Transverse colon (tissue), 4 donors: Measurements from ENCODE around the gene FITM2. TPM values are rescaled to one million over a fixed set of nuclear protein-coding genes. Genes with fewer than 3 reads are reported as not detected.

ENCODE experiments used
- DNase-seq: peaks from one replicate; pipeline ENCODE4 v3.0.0-alpha.2; 2019
- H3K27ac ChIP-seq, 4 donors: fragments of 200-600 bp; sonication (generic); 2 replicates each; pipeline ENCODE4 v1.5.1; 2016 to 2018; ENCODE audit warnings: inconsistent platforms in 4 of 4
- H3K27me3 ChIP-seq: fragments of 200-600 bp; sonication (generic); 2 replicates; pipeline ENCODE4 v1.5.1; 2017; ENCODE audit warnings: inconsistent platforms
- H3K36me3 ChIP-seq, 4 donors: fragments of 200-600 bp; sonication (generic); 2 replicates each; pipeline ENCODE4 v1.5.1; 2017 to 2019; ENCODE audit warnings: inconsistent platforms in 4 of 4
- H3K4me1 ChIP-seq, 4 donors: fragments of 200-600 bp; sonication (generic); 2 replicates each; pipeline ENCODE4 v1.5.1; 2017 to 2020; ENCODE audit warnings: inconsistent platforms in 4 of 4
- H3K4me3 ChIP-seq, 4 donors: fragments of 200-600 bp; sonication (generic); 1 replicate in 1 of 4; 2 replicates in 3 of 4; pipeline versions ENCODE4 v1.5.1 to v1.6.1; 2017 to 2019; ENCODE audit warnings: inconsistent platforms in 4 of 4
- H3K9me3 ChIP-seq, 2 donors: fragments of 200-600 bp; sonication (generic); 2 replicates each; pipeline ENCODE4 v1.5.1; 2017 to 2019; ENCODE audit warnings: inconsistent platforms in 2 of 2
- CTCF ChIP-seq, 5 experiments: fragments of 200-600 bp in 3 of 5; fragments of 450-650 bp in 2 of 5; sonication (generic) in 3 of 5; IDR thresholded peaks; 1 replicate in 2 of 5; 2 replicates in 3 of 5; pipeline ENCODE4 v1.5.1; 2016 to 2017; ENCODE audit warnings: antibody characterized with exemption in 5 of 5, inconsistent platforms in 3 of 5, mild to moderate bottlenecking in 2 of 5, moderate library complexity in 1 of 5
- EP300 ChIP-seq: sonication (generic); formaldehyde crosslinking; IDR thresholded peaks from one replicate; pipeline ENCODE4 v1.6.1; 2017; ENCODE audit warnings: antibody characterized with exemption, low read depth
- POLR2A ChIP-seq: fragments of 450-650 bp; IDR thresholded peaks from one replicate; pipeline ENCODE4 v1.6.1; 2016; ENCODE audit warnings: antibody characterized with exemption, mild to moderate bottlenecking, moderate library complexity
- POLR2AphosphoS5 ChIP-seq, 3 donors: sonication (generic); formaldehyde crosslinking; IDR thresholded peaks; one replicate each; pipeline ENCODE4 v1.6.1; 2016; ENCODE audit warnings: antibody characterized with exemption in 3 of 3
- WGBS, 2 donors: methylation state at CpG; one replicate each; pipeline ENCODE4 v1.1.5; 2018; ENCODE audit warnings: low coverage in 1 of 2; 5-methylcytosine and 5-hydroxymethylcytosine counted together
- in situ Hi-C, 4 donors: fragments of 200-750 bp; cut with MboI; loops; one replicate each; pipeline versions ENCODE4 v1.15.0 to v1.15.1; 2017; ENCODE audit warnings: low sequenced_read_pairs in 3 of 4, low pct_ligation_motif_present in 1 of 4, low pct_unique_long_range_greater_than_20kb in 1 of 4
- intact Hi-C: fragments of 100-400 bp; cut with DNase I; formaldehyde crosslinking; loops from one replicate; pipeline ENCODE4 v1.15.1; 2023; ENCODE audit warnings: low total_unique reads
- total RNA-seq, 4 donors: library from RNA; depleted of rRNA; stranded (reverse); fragments of >200 nt; gene quantifications; one replicate each; pipeline ENCODE4 v1.1.0, GENCODE V29; 2016

The FITM2 gene
- total RNA-seq, 4 donors from 2014 or later, result 4.1 to 12.4 (median 9.7) TPM

DNA sequence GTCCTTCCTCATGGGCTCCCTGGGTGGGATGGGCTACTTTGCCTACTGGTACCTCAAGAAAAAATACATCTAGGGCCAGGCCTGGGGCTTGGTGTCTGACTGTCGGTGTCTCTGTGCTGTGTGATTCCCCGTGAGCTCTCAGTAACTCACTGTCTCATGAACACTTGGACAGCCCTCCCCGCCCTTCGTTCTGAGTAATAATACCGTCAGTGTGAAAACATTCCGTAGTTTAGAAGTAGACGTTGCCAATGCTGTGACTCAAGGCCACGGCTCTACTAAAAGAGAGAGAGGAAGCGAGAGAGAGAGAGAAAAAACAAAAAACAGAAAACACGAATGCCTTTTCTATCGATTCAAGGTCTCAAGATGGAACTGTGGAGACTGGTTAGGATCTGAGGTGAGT, 31.8 kb downstream of the FITM2 start:
- DNase-seq, result no peak
- no peaks in the 10 kb centered on the region for H3K27me3 ChIP-seq
- in situ Hi-C loops, result no loop called here
- no peaks in the 10 kb centered on the region for H3K9me3 ChIP-seq
- intact Hi-C loops, result no loop called here
- no peak for TF ChIP-seq POLR2A
- TF ChIP-seq EP300, result no peak
- no peak for TF ChIP-seq CTCF (IDR thresholded peaks at IDR 0.05)
- H3K4me1 ChIP-seq, result no peaks in the 10 kb centered on the region
- no peak overlapping the region for H3K4me3 ChIP-seq
- 86 to 89% methylated on average over 9 to 11 of the region's 11 CpGs for WGBS, 2 donors
- no peaks in the 10 kb centered on the region for H3K36me3 ChIP-seq
- no peak overlapping the region for H3K27ac ChIP-seq

DNA sequence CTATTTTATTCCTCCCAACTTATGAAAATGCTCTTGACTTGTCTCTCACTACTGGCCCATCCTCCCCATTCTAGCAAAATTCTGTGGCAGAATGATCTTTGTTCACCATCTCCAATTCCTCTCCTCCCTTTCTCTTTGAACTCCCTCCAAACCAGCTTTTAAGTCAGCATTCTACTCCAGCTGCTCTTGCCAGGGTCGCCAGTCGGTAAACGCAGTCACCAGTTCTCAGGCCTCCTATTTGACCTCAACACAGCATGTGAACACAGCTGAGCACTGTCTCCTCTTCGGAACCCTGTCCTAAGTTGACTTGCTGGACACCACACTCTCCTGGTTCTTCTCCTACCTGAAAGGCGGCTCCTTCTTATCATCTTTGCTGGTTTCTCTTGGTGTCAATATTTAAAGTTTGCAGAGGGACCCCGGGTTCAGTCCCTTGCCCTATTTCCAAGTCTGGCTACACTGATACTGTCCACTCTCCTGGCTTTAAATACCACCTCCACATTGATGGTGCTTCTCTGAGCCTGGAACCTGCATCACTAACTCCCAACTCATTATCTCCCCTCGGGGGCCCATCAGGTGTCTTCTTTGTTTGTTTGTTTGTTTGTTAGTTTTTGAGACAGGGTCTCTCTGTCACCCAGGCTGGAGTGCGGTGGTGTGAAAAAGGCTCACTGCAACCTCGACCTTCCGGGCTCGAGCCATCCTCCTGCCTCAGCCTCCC, 36.5 kb downstream of the FITM2 start:
- Histone ChIP-seq H3K27me3 (no peaks in the 10 kb centered on the region), H3K4me3 (no peak overlapping the region), H3K36me3 (no peaks in the 10 kb centered on the region), H3K9me3 (no peaks in the 10 kb centered on the region), H3K27ac (no peak overlapping the region), H3K4me1 (no peaks in the 10 kb centered on the region)
- TF ChIP-seq EP300 (no peak), POLR2A (no peak), CTCF (IDR thresholded peaks at IDR 0.05) (no peak), POLR2AphosphoS5 (IDR thresholded peaks at IDR 0.05) (no peak)
- in situ Hi-C loops, result no loop called here
- no peak for DNase-seq
- intact Hi-C loops, result no loop called here
- WGBS, 2 donors, result 87 to 89% methylated on average over 1 to 11 of the region's 11 CpGs

GRCh38 chr20:44273231-44274215, 37.5 kb downstream of the FITM2 start:
- no peak overlapping the region for H3K4me3 ChIP-seq
- H3K9me3 ChIP-seq, result no peaks in the 10 kb centered on the region
- intact Hi-C loops (no loop called here), in situ Hi-C loops (no loop called here)
- TF ChIP-seq CTCF (IDR thresholded peaks at IDR 0.05) (no peak), EP300 (no peak)
- H3K36me3 ChIP-seq, result no peaks in the 10 kb centered on the region
- DNase-seq, result no peak
- H3K27ac ChIP-seq, result no peak overlapping the region
- no peaks in the 10 kb centered on the region for H3K27me3 ChIP-seq
- H3K4me1 ChIP-seq, result no peaks in the 10 kb centered on the region
- 80 to 92% methylated on average over 9 to 10 of the region's 10 CpGs for WGBS, 2 donors

GRCh38 chr20:44271915-44272663, 38.9 kb downstream of the FITM2 start:
- H3K27ac ChIP-seq, result no peak overlapping the region
- in situ Hi-C loops (no loop called here), intact Hi-C loops (no loop called here)
- no peak overlapping the region for H3K4me3 ChIP-seq
- no peaks in the 10 kb centered on the region for H3K9me3 ChIP-seq
- no peak for TF ChIP-seq POLR2AphosphoS5 (IDR thresholded peaks at IDR 0.05)
- TF ChIP-seq CTCF (IDR thresholded peaks at IDR 0.05), result peak in 1 of 5 experiments; percentile 5
- no peaks in the 10 kb centered on the region for H3K4me1 ChIP-seq
- 79 to 86% methylated on average over 10 to 14 of the region's 14 CpGs for WGBS, 2 donors
- no peaks in the 10 kb centered on the region for H3K36me3 ChIP-seq
- no peaks in the 10 kb centered on the region for H3K27me3 ChIP-seq
- no peak for DNase-seq
